Measurements from ENCODE around the gene AKR1C2.

Gene AKR1C2

DNA sequence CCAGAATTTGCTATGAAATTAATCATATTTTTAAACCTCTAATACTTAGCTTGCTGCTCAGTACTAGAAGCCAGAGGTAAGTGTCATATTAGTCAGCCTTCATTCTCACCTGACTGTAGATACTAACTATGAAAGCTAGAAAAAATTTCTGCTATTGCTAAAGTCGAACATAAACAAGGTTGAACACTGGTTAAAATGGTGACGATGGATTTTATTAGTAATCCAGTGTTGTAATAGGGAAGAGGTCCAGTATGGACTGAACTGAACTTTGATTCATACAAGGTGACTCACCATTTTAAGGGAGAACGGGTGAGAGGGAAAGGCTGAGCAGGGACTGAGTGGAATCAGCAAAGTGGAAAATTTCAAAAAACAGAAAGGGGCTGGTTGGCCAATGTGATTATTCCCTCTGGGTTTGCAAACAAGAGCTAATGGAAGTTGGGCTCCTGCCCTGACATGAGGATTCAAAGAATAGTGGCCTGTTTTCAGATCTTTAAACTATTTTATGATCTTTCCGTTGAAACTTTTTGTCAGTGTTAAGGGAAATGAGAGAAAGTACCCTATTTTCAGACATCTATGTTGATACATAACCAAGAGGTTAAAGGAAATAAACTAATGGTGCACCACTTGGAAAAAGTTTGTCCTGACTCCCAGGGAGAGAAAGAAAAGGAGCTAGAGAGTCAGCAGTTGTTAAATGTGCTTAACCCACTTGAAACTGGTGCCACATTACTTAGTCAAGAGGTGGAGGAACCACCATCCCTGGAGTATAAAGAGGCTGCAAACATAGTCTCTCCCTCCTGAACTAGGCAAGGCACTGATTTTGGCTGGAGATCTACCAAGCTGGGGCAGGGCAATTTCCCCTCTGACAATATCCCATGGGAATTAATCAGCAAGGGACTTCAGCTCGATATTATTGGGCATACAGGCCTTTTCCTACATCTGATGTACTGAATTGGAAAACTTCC is 55.7 kb downstream of the AKR1C2 start:
- Histone ChIP-seq H3K79me2 (ENCODE audit: control insufficient read depth, low read length) (no peaks in the 10 kb centered on the region), H3K9me2 (replicated peaks; ENCODE audit: control insufficient read depth, low read length) (no peaks in the 10 kb centered on the region), H3K27me3 (ENCODE audit: control insufficient read depth, low read length) (no peaks in the 10 kb centered on the region), H4K20me1 (ENCODE audit: control insufficient read depth, insufficient read depth, low read depth, low read length) (no peaks in the 10 kb centered on the region), H3K4me1 (ENCODE audit: control insufficient read depth, low read length) (no peaks in the 10 kb centered on the region), H3K27ac (ENCODE audit: low read depth, low read length) (no peak overlapping the region), H3K4me3 (ENCODE audit: low read length) (no peak overlapping the region), H3F3A (ENCODE audit: control insufficient read depth, insufficient read depth) (no peaks in the 10 kb centered on the region), H3K9me3 (ENCODE audit: control insufficient read depth, insufficient read depth, low read length) (no peaks in the 10 kb centered on the region), H3K4me2 (ENCODE audit: low read length) (no peak overlapping the region), H3K36me3 (ENCODE audit: control insufficient read depth, low read length) (no peaks in the 10 kb centered on the region)
- TF ChIP-seq EZH2phosphoT487 (IDR thresholded peaks at IDR 0.05; ENCODE audit: borderline replicate concordance, low read length) (no peak), CTCF (IDR thresholded peaks at IDR 0.05; ENCODE audit: low read depth, low read length, poor library complexity, severe bottlenecking) (no peak)

- Histone ChIP-seq H3K27me3 (ENCODE audit: control insufficient read depth, low read length) (no peaks in the 10 kb centered on the region), H3F3A (ENCODE audit: control insufficient read depth, insufficient read depth) (no peaks in the 10 kb centered on the region), H4K20me1 (ENCODE audit: control insufficient read depth, insufficient read depth, low read depth, low read length) (no peaks in the 10 kb centered on the region), H3K4me1 (ENCODE audit: control insufficient read depth, low read length) (no peaks in the 10 kb centered on the region), H3K9me2 (replicated peaks; ENCODE audit: control insufficient read depth, low read length) (no peaks in the 10 kb centered on the region), H3K4me3 (ENCODE audit: low read length) (no peak overlapping the region), H3K79me2 (ENCODE audit: control insufficient read depth, low read length) (no peaks in the 10 kb centered on the region), H3K9me3 (ENCODE audit: control insufficient read depth, insufficient read depth, low read length) (no peaks in the 10 kb centered on the region), H3K36me3 (ENCODE audit: control insufficient read depth, low read length) (no peaks in the 10 kb centered on the region), H3K4me2 (ENCODE audit: low read length) (no peak overlapping the region), H3K27ac (ENCODE audit: low read depth, low read length) (no peak overlapping the region)
- no peak for TF ChIP-seq EZH2phosphoT487 (IDR thresholded peaks at IDR 0.05; ENCODE audit: borderline replicate concordance, low read length)
- no peak for TF ChIP-seq CTCF (IDR thresholded peaks at IDR 0.05; ENCODE audit: low read depth, low read length, poor library complexity, severe bottlenecking)
Observed at GRCh38 chr10:4947039-4947634, 56.5 kb downstream of the AKR1C2 start.

DNA sequence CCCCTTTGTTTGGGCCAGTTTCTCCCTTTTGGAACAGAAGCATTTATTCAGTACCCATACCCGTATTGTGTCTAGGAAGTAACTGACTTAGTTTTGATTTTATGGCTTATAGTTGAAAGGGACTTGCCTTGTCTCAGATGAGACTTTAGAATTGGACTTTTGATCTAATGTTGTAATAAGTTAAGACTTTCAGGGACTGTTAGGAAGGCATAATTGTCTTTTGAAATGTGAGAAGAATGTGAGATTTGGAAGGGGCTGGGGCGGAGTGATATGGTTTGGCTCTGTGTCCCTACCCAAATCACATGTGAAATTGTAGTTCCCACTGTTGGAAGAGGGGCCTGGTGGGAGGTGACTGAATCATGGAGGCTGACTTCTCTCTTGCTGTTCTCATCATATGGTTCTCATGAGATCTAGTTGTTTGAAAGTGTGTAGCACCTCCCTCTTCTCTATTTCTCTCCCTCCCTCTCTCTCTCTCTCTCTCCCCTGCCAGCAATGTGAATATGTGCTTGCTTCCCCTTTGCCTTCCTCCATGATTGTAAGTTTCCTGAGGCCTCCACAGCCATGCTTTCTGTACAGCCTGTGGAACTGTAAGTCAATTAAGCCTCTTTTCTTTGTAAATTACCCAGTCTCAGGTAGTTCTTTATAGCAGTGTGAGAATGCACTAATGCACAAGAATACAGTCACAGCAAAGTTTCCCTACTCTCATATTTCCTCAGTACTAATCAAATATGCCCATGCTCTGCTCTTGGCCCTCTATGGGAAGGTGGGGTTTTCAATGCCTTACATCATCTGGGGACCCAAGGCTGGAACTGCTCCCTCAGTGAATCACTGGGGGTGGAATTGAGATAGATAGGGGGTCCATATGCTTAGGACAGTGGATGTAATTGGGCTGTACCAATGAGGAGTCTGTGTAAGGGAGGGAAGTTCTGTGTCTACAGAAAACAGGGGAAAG is 57.6 kb downstream of the AKR1C2 start:
- TF ChIP-seq CTCF (IDR thresholded peaks at IDR 0.05; ENCODE audit: low read depth, low read length, poor library complexity, severe bottlenecking) (no peak), EZH2phosphoT487 (IDR thresholded peaks at IDR 0.05; ENCODE audit: borderline replicate concordance, low read length) (no peak)
- Histone ChIP-seq H3K4me1 (ENCODE audit: control insufficient read depth, low read length) (no peaks in the 10 kb centered on the region), H3K27ac (ENCODE audit: low read depth, low read length) (no peak overlapping the region), H3K4me3 (ENCODE audit: low read length) (no peak overlapping the region), H3K9me3 (ENCODE audit: control insufficient read depth, insufficient read depth, low read length) (no peaks in the 10 kb centered on the region), H3F3A (ENCODE audit: control insufficient read depth, insufficient read depth) (no peaks in the 10 kb centered on the region), H4K20me1 (ENCODE audit: control insufficient read depth, insufficient read depth, low read depth, low read length) (no peaks in the 10 kb centered on the region), H3K4me2 (ENCODE audit: low read length) (no peak overlapping the region), H3K36me3 (ENCODE audit: control insufficient read depth, low read length) (no peaks in the 10 kb centered on the region), H3K27me3 (ENCODE audit: control insufficient read depth, low read length) (no peaks in the 10 kb centered on the region), H3K79me2 (ENCODE audit: control insufficient read depth, low read length) (no peaks in the 10 kb centered on the region), H3K9me2 (replicated peaks; ENCODE audit: control insufficient read depth, low read length) (no peaks in the 10 kb centered on the region)

All from DOHH2 (cell line).